C1 segment of cervical spinal cord (tissue), 14 donors: ENCODE measurements around the gene LCA5L.
A peak's percentile ranks its signal among the peaks of the same experiment; 100 is the strongest.

Source experiments
- DNase-seq, 14 donors: peaks; one replicate each; lab custom pipeline; 2025; lab: John Stamatoyannopoulos, UW

LCA5L gene

GRCh38 chr21:39445321-39446269 is at the start of gene LCA5L:
Gene LCA5L, minus strand, starts transcription at chr21:39445778. Its CDS starts 17,285 bp downstream, at chr21:39428493.
- peak; percentile 40 to 93 (median 82) for DNase-seq

- DNase-seq, result no peak
These were observed 43.9 kb upstream of the LCA5L start for GRCh38 chr21:39489380-39489924.

- no peak for DNase-seq
These were observed 39.2 kb upstream of the LCA5L start for GRCh38 chr21:39484711-39485276.

DNA sequence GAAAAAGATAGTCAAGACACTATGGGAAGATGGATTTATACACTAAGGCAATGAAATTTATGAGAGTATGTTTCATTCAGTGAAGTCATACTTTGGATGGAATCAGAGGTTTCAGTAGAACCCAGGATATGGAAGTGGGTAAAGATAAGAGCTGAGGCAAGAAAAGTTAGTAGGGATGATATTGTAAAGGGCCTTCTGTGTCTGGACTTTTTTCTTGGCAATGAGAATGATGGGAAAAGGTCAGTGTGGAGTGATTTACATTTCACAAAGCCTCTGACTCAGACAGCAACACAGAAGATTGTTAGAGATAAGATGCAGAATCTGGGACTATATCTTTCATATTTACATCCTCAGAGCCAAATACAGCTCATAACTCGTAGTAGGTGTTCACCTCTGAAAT is 38.3 kb upstream of the LCA5L start:
- no peak for DNase-seq

DNA sequence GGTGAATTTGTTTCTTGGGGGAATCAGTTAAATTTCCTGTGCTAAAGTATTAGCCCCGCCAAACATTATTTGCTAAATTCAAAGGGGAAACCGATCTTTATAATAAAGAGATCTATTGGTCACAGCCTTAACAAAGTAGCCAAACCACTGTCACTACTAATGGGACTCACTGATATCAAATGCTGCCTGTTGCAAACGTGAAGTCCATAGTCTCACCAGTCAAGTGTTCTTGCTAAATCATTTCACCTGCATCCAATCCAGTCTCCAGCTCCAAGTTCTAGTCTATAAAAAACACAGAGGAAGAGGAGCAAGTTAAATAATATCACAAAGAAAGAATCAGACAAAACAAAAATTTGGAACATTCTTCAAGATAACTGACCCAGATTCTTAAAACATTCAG is 36.3 kb upstream of the LCA5L start:
- DNase-seq, result no peak

- DNase-seq, result no peak
These were observed 34.7 kb upstream of the LCA5L start for GRCh38 chr21:39480271-39480670.

GRCh38 chr21:39479814-39480182 is 34.2 kb upstream of the LCA5L start:
- DNase-seq, result no peak

- no peak for DNase-seq
These were observed 33.7 kb upstream of the LCA5L start for GRCh38 chr21:39479164-39479813.

DNA sequence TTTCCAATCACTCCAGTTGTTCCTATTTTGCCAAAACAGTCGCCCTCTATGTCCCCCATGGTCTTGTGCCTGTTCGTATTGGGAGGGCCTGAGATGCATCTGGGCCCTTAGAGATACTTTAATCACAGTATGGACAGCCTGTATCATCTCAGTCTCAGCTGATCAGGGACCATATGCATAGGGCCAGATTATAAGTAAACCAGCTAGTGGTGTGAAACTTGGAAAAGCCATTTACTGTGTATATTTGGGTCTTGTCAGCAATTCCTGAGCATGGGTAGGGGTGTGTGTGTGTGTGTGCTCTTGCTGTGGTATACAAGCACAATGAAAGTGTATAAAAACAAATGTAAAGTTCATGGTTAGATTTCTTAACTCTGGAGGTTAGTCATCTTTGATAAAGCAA is 29.0 kb upstream of the LCA5L start:
- DNase-seq, result no peak

DNA sequence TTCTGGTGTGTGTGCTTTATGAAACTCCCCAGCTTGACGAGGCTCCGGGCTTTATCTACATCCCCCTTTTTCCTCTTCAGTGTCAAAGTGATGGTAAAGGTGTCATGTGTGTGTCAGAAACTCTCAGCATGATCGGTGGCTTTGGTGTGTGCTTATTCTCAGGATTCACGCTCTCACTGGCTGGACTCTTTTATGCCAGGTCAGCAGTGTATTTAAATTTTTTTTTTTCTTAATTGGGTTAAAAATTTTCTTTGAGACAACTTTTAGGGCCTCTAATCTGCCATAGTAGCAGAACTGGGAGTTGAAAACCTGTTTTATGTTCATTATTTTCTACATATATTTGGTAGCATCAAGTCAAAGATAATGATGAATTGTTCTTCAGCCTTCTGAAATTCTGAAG is 27.2 kb upstream of the LCA5L start:
- DNase-seq, result no peak

GRCh38 chr21:39471598-39471997 is 26.0 kb upstream of the LCA5L start:
- no peak for DNase-seq

DNA sequence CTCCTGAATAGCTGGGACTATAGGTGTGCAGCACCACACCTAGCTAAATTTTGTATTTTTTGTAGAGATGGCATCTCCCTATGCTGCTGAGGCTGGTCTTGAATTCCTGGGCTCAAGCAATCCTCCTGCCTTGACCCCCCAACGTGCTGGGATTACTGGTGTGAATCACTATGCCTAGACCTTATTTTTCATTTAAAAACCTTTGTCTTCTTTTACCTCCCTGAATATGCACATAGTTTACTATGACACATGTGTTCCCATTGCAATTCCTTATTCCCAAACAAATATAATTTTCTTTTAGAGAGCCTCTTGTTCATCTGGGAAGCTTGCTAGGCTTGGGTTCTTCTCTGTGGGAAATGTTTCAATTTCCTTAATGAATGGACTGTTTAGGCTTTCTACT is 23.0 kb upstream of the LCA5L start:
- no peak for DNase-seq

DNA sequence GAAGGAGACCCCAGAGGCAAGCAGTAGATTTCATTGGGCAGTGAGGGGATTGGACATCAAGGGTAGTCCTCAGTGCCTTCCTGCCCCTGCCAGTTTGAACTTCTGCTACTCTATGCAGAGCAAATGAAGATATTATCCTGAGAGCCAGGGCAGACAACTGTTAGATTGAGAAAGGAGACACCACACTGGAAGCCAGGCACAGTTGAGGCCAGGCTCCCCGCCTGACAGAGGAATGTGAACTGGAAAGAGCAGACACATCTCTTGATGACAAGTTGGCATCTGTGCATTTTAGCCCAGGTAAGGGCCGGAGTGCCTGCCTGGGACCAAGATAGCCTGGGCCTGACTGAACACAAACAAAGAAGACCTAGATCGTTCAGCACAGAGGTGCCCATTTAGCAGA is 22.2 kb upstream of the LCA5L start:
- no peak for DNase-seq

- DNase-seq, result no peak
These were observed 21.0 kb upstream of the LCA5L start for GRCh38 chr21:39466584-39466983.

GRCh38 chr21:39463308-39463707 is 17.7 kb upstream of the LCA5L start:
- DNase-seq, result no peak

GRCh38 chr21:39461419-39461818 is 15.8 kb upstream of the LCA5L start:
- DNase-seq, result no peak

GRCh38 chr21:39456665-39457064 is 11.1 kb upstream of the LCA5L start:
- DNase-seq, result no peak

DNA sequence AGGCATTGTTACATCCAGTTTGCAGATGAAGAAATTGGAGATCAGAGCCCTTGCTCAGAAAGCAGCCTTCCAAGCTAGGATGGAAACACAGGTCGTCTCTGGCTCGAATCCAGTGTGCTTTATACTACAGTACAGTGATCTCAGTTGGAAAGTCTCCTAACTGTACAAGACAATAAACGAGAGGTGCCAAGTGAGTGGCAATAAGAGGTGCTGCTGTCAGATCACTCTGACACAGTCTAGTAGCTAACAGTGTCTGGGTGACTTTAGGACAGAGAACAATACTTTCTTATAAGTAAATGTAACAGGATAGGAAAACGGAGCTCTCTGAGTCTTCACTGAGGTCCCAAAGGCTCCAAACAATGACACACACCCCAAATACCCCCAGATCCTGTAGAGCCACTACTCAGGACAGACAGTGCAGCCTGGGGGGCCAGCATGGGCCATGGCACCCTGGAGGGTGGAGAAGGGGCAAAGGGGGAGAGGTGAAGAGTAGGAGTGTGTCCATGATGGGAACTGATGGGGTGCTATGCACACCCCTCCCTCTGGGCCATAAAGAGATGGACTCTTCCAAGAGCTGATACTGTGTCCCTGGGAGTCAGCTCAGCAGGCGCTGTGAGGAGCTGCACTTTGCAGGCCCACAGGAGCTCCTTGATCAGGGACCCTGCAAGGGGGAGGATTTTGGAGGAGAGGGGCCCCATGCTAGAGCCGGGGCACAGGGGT is 9.5 kb upstream of the LCA5L start:
- DNase-seq, result peak in 1 of 14 donors; percentile 43

GRCh38 chr21:39453571-39454179 is 8.1 kb upstream of the LCA5L start:
- DNase-seq, result no peak

DNA sequence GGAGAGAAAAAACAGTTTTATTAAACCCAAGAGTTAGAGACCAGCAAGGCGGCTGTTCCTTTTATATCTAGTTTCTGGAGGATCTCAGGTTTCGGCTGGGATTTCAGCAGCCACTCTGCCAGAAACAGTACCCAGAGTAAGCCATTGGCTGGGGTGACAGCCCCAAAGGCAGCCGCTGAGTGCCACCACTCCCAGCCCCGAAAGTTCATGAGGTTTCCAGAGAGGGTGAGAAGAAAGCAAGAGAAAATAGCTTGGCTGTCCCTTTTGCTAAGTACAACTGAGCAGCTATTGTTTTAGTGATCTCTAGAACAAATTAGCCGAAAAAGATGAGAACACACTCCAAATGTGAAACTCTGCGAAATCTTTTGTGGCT is 7.4 kb upstream of the LCA5L start:
- peak in 9 of 14 donors; percentile 13 to 64 (median 52) for DNase-seq
